ENCODE results near the gene ID1.
"Not testable (repeated sequence)": the region's sequence is repeated elsewhere in the genome, so short reads cannot be mapped to it uniquely, and the experiment has no call there.

Gene ID1

GRCh38 chr20:31573555-31574321 is 31.4 kb upstream of the ID1 start:
- no peak for DNase-seq

- DNase-seq, result not testable (repeated sequence)
These were observed 30.1 kb upstream of the ID1 start for GRCh38 chr20:31574986-31575385.

GRCh38 chr20:31576751-31577150 is 28.3 kb upstream of the ID1 start:
- no peak for DNase-seq

GRCh38 chr20:31577194-31577593 is 27.9 kb upstream of the ID1 start:
- DNase-seq, result no peak

DNA sequence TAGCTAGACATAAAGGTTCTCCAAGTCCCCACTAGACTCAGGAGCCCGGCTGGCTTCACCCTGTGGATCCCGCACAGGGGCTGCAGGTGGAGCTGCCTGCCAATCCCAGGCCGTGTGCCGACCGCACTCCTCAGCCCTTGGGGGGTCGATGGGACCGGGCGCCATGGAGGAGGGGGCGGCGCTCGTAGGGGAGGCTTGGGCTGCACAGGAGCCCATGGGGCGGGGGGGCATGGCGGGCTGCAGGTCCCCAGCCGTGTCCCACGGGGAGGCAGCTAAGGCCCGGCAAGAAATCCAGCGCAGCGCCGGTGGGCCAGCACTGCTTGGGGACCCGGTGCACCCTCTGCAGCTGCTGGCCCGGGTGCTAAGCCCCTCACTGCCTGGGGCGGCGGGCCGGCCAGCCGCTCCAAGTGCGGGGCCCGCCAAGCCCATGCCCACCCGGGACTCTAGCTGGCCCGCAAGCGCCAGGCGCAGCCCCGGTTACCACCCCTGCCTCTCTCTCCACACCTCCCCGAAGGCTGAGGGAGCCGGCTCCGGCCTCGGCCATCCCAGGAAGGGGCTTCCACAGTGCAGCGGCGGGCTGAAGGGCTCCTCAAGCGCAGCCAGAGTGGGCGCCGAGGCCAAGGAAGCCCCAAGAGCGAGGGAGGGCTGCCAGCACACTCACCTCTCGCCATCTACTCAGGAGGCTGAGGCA is 26.5 kb upstream of the ID1 start:
- DNase-seq, result no peak

- DNase-seq, result no peak
These were observed 25.8 kb upstream of the ID1 start for GRCh38 chr20:31579245-31579644.

GRCh38 chr20:31579941-31580651 is 25.0 kb upstream of the ID1 start:
- DNase-seq, result not testable (repeated sequence)

DNA sequence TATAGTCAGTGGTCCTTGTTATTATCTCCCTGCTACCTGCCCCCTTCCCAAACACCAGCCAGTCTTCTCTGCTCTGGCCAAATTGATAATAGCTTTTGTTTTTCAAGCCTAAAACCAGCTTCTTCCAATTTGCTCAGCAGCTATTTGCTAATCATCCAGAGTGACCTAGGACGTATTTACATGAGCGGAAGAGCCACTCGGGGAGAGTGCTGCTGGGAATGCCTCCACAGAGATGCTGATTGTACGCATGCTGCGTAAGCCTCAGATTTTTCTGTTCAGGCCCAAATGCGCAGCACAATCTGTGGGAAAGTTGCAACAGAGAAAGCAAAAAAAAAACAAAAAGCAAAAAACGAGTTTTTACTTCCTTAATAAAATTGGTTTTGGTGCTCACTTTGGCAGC is 24.4 kb upstream of the ID1 start:
- no peak for DNase-seq

DNA sequence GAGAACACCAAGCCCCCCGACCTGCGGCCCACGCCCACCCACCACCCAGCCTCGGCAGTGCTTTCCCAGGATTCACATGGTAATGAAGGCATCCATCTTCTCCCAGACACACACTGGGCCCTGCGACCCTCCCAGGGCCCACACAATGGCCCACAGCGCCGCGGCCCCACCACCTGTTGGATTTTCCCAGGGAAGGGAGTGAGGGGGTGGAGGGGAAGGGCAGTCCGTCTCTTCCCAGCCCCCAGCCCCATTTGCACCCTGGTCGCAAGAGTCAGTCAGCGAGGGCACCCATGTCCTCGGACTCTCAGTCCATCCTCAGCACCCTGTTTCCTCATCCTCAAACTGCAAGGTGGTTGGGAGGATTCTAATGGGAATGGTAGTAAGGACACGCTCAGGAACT is 23.7 kb upstream of the ID1 start:
- DNase-seq, result no peak

DNA sequence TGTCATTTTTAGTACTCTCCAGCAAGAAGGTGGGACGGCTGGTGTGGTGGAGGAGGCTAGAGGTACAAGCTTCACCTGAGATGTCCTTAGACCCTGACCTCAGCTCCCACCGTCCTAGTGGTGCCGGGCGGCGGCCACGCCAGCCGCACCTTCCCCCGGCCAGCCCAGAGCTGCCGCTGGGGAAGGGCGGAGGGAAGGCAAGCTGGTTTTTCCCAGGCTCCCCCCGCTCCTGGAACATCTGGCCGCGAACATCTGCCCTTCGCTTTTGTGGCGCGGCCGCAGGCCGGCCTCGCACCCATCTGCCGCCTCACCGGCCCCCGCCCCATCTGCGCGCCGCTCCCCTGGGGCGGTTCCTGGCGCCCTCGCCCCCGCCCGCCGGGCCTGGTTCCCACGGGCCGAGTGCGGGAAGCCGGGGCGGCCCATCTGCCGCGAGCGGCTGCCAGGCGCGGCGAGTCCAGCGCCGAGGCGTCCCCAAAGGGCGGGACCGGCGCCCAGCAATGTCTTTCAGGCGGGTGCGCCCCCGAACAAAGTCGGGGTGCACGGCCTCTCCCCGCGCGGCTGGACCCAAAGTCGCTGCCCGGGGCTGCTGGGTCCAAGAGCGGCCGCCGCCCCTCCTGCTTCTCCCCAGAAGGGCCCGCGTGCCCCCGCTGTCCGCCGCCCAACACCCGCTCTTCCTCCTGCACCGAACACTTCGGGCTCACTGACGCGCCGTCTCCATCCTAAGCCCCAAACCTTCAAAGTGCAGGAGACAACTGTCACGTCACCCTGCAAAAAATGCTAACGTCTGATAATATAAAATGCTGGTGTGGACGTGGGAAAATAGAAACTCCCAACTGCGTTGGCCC is 17.3 kb upstream of the ID1 start:
- peak; percentile 63 for DNase-seq

DNA sequence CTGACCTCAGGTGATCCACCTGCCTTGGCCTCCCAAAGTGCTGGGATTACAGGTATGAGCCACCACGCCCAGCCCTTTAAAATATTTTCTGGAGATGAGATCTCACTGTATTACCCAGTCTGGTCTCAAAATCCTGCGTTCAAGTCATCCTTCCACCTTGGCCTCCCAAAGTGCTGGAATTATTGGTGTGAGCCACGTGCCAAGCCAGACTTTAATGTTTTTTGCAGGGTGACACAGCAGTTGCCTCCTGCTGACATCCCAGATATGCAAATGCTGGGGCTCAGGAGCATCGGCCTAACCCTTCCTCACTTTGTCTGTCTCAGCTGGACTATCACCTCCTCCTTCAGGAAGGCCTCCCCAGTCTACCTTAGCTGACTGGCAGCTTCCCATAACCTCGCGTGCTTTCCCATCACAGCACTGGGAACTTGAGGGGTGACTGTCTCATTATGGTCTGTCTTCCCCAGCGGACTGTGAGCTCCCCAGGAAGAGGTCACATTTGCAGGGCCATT is 14.3 kb upstream of the ID1 start:
- no peak for DNase-seq

- no peak for DNase-seq
These were observed 11.7 kb upstream of the ID1 start for GRCh38 chr20:31593221-31594001.

DNA sequence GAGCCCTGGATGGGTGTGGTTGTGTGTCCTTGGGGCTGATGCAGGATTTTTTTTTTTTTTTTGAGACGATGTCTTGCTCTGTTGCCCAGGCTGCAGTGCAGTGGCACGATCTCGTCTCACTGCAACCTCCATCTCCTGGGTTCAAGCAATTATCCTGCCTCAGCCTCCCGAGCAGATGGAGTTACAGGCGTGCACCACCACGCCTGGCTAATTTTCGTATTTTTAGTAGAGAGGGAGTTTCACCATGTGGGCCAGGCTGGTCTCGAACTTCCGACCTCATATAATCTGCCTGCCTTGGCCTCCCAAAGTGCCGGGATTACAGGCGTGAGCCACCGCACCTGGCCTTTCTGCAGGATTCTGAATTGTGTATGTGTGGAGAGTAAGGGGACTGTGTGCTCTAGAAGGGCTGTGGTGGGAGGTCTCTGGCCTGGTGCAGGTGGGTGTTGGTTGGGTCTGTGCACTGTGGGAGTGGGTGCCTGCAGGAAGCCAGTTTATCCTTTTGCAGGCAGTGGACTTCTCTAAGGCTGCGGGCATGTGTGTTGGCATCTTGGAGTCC is 11.0 kb upstream of the ID1 start:
- no peak for DNase-seq

DNA sequence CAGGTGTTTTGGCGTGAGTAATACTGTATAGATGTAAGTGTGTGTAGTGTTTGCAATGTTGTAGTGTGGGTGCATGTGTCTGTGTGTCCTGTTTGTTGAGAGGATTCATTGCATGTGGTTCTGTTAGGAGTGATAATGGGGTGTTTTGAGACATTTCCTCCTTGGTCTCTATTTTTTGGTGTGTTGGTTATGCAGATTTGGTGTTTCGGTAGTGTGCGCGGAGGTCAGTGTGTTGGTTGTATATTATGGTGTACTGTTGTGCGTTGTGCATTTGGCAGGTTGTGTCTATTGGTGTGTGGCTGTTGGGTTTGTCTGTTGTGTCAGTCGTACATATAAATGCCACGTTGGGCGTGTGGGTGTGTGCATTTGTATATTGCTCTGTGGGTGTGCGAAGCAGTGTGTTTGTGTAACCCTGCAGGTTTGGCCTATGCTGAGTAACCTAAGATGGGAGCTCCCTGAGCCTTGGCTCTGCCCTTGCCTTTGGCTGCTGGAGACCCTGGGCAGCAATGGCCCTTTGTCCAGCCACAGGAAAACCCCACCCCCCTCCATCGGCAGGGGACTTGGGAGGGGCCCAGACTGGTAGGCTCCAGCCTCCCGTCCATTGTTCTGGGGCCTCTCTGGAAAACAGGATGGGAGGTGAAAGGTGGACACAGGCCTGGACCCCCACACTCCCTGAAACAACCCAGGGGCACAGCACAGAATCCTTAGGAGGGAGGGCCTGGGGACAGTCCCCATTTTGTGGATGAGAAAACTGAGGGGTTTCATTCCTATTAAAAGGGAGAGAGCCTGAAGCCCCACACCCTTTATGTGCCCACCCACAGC is 10.3 kb upstream of the ID1 start:
- no peak for DNase-seq

DNA sequence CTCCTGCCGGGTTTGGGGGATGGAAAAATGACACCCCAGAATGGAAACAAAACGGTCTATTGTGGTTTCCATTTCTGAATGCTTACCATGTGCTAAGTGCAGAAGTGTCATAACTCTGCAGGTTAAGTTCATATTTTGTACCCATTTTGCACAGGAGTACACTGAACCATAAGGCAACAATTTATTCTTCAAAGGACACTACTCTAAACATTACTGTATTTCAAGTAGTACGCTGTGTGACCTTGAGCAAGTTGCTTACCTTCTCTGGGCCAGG is 9.8 kb upstream of the ID1 start:
- DNase-seq, result no peak

GRCh38 chr20:31595654-31596411 is 9.3 kb upstream of the ID1 start:
- DNase-seq, result peak; percentile 65

GRCh38 chr20:31596412-31596715 is 8.7 kb upstream of the ID1 start:
- not testable (repeated sequence) for DNase-seq

GRCh38 chr20:31596831-31597480 is 8.1 kb upstream of the ID1 start:
- DNase-seq, result no peak

DNA sequence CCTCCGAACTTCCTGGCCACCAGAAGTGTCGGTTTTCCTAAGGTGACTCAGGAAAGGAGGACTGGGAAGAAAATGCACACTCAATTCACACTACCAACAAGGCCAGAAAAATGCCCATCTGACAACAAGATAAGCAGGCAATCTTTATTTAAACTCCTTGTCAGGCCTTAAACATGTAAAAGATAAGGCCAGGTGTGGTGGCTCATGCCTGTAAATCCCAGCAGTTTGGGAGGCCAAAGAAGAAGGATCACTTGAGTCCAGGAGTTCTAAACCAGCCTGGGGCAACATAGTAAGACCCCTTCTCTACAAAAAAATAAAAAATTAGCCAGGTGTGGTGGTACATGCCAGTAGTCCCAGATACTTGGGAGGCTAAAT is 7.6 kb upstream of the ID1 start:
- DNase-seq, result no peak

DNA sequence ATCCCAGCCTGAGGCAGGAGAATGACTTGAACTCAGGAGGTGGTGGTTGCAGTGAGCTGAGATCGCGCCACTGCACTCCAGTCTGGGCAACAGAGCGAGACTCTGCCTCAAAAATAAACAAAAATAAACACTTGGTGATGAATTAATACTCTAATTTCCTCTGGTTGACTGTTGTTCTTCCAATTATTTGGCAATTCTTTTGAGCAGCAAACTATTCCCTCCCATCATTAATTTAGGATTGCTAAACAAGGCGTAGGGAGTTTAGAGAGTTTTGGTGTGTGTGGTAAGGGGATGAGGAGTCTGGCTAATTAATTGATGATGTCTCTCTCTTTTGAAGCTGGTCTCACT is 2.7 kb upstream of the ID1 start:
- no peak for DNase-seq
